DLD1 (cell line): ENCODE data around the gene SVOP.

Source experiments
- in situ Hi-C: cut with HindIII; loops from 2 replicates; pipeline ENCODE4 v1.10.0; 2017; ENCODE audit warnings: low sequenced_read_pairs

SVOP gene

GRCh38 chr12:108980831-108981618, 39.8 kb downstream of the SVOP start:
- in situ Hi-C loops, result no loop called here

- in situ Hi-C loops, result no loop called here
Measured at GRCh38 chr12:108977360-108977759, 43.5 kb downstream of the SVOP start.

GRCh38 chr12:108975024-108975593, 45.8 kb downstream of the SVOP start:
- in situ Hi-C loops, result no loop called here

GRCh38 chr12:108973629-108974152, 47.2 kb downstream of the SVOP start:
- in situ Hi-C loops, result no loop called here

GRCh38 chr12:108972358-108972757, 48.5 kb downstream of the SVOP start:
- in situ Hi-C loops, result no loop called here

GRCh38 chr12:108969622-108970021, 51.2 kb downstream of the SVOP start:
- in situ Hi-C loops, result no loop called here

GRCh38 chr12:108967869-108968540, 52.9 kb downstream of the SVOP start:
- in situ Hi-C loops, result no loop called here

- in situ Hi-C loops, result no loop called here
Measured at GRCh38 chr12:108966378-108967151, 54.3 kb downstream of the SVOP start.

- in situ Hi-C loops, result no loop called here
Measured at GRCh38 chr12:108965886-108966285, 55.0 kb downstream of the SVOP start.

- in situ Hi-C loops, result no loop called here
Measured at GRCh38 chr12:108964371-108965352, 56.2 kb downstream of the SVOP start.

- in situ Hi-C loops, result no loop called here
Measured at GRCh38 chr12:108962256-108962655, 58.6 kb downstream of the SVOP start.

- in situ Hi-C loops, result no loop called here
Measured at GRCh38 chr12:108959748-108960655, 60.9 kb downstream of the SVOP start.

GRCh38 chr12:108955225-108955835, 65.5 kb downstream of the SVOP start:
- in situ Hi-C loops, result no loop called here

GRCh38 chr12:108950991-108951739, 69.7 kb downstream of the SVOP start:
- in situ Hi-C loops, result no loop called here

- in situ Hi-C loops, result no loop called here
Measured at GRCh38 chr12:108949976-108950375, 70.9 kb downstream of the SVOP start.

- in situ Hi-C loops, result no loop called here
Measured at GRCh38 chr12:108948367-108948766, 72.5 kb downstream of the SVOP start.

GRCh38 chr12:108947097-108947496, 73.8 kb downstream of the SVOP start:
- in situ Hi-C loops, result no loop called here

- in situ Hi-C loops, result no loop called here
Measured at GRCh38 chr12:108940138-108940537, 80.7 kb downstream of the SVOP start.
